Smooth muscle cell (in vitro differentiated cells): ENCODE data around the gene ERC2. TPM values are rescaled to one million over a fixed set of nuclear protein-coding genes. Genes with fewer than 3 reads are reported as not detected.

Source experiments
- DNase-seq: peaks from one replicate; lab custom pipeline; 2025; ENCODE audit not compliant: unreplicated experiment; lab: John Stamatoyannopoulos, UW
- H2AFZ ChIP-seq: fragments of 200-600 bp; sonication (generic); 2 replicates; pipeline ENCODE4 v1.6.0; 2016; ENCODE audit warnings: antibody characterized with exemption, low read depth, mild to moderate bottlenecking
- H3F3A ChIP-seq: fragments of 200-600 bp; sonication (generic); 2 replicates; pipeline ENCODE4 v1.6.0; 2017; ENCODE audit warnings: antibody characterized with exemption, low read depth
- H3K27ac ChIP-seq: fragments of 200-600 bp; sonication (generic); 2 replicates; pipeline ENCODE4 v1.5.1; 2016; ENCODE audit warnings: low read depth, mild to moderate bottlenecking
- H3K27me3 ChIP-seq: fragments of 200-600 bp; sonication (generic); 2 replicates; pipeline ENCODE4 v1.6.1; 2016; ENCODE audit warnings: low read depth, mild to moderate bottlenecking
- H3K36me3 ChIP-seq: fragments of 200-600 bp; sonication (generic); 2 replicates; pipeline ENCODE4 v1.5.1; 2016; ENCODE audit warnings: low read depth
- H3K4me1 ChIP-seq: fragments of 200-600 bp; sonication (generic); 2 replicates; pipeline ENCODE4 v1.5.1; 2016; ENCODE audit warnings: low read depth
- H3K4me2 ChIP-seq: fragments of 200-600 bp; sonication (generic); 2 replicates; pipeline ENCODE4 v1.6.0; 2016; ENCODE audit warnings: mild to moderate bottlenecking
- H3K4me3 ChIP-seq: fragments of 200-600 bp; sonication (generic); 2 replicates; pipeline ENCODE4 v1.5.1; 2016; ENCODE audit warnings: mild to moderate bottlenecking
- H3K79me2 ChIP-seq: fragments of 200-600 bp; sonication (generic); 2 replicates; pipeline ENCODE4 v1.6.0; 2016; ENCODE audit warnings: low read depth, mild to moderate bottlenecking
- H3K9ac ChIP-seq: fragments of 200-600 bp; sonication (generic); 2 replicates; pipeline ENCODE4 v1.6.0; 2016; ENCODE audit warnings: low read depth
- H3K9me3 ChIP-seq: fragments of 200-600 bp; sonication (generic); replicated peaks from 2 replicates; pipeline ENCODE4 v1.5.1; 2016; ENCODE audit warnings: low read depth
- H4K20me1 ChIP-seq: fragments of 200-600 bp; sonication (generic); 2 replicates; pipeline ENCODE4 v1.6.0; 2016; ENCODE audit warnings: low read depth
- CTCF ChIP-seq: fragments of 200-600 bp; sonication (generic); IDR thresholded peaks from 2 replicates; pipeline ENCODE4 v1.5.1; 2017; ENCODE audit warnings: borderline replicate concordance, mild to moderate bottlenecking, antibody characterized with exemption; ENCODE audit not compliant: insufficient read depth, poor library complexity, severe bottlenecking
- WGBS: methylation state at CpG from one replicate; pipeline ENCODE4 v1.1.7; 2016; ENCODE audit warnings: low lambda C conversion rate; 5-methylcytosine and 5-hydroxymethylcytosine counted together
- polyA plus RNA-seq: library from polyadenylated mRNA; unstranded; fragments of >200 nt; fragmentation: Nextera tagmentation; extraction: Ambion mirVana; gene quantifications from 2 replicates; pipeline ENCODE4 v1.2.1, GENCODE V29; 2016
- total RNA-seq: library from RNA; depleted of rRNA; stranded (reverse); fragments of >200 nt; gene quantifications from 2 replicates; pipeline ENCODE4 v1.2.3, GENCODE V29; 2014

The ERC2 gene
- total and polyA plus RNA-seq, 2 experiments from 2014 or later: 1.1 TPM; not detected in 1

GRCh38 chr3:55615039-55615693, 853.1 kb downstream of the ERC2 start:
- no peaks in the 10 kb centered on the region for H4K20me1 ChIP-seq
- H3K27ac ChIP-seq: peak overlapping the region; percentile 26
- no peaks in the 10 kb centered on the region for H3K27me3 ChIP-seq
- H3K4me1 ChIP-seq: peaks cover 23% of the 10 kb centered on the region
- peak overlapping the region; percentile 11 for H2AFZ ChIP-seq
- no peak for DNase-seq
- 34% methylated on average over 4 of the region's 4 CpGs for WGBS
- no peaks in the 10 kb centered on the region for H3K36me3 ChIP-seq
- H3K9ac ChIP-seq: no peak overlapping the region
- TF ChIP-seq CTCF: no peak
- H3K4me2 ChIP-seq: peak overlapping the region; percentile 17
- H3K9me3 ChIP-seq: no peaks in the 10 kb centered on the region
- H3K4me3 ChIP-seq: no peak overlapping the region
- H3K79me2 ChIP-seq: no peaks in the 10 kb centered on the region
- H3F3A ChIP-seq: peaks cover 20% of the 10 kb centered on the region

- no peak overlapping the region for H3K9ac ChIP-seq
- no peaks in the 10 kb centered on the region for H3K27me3 ChIP-seq
- no peaks in the 10 kb centered on the region for H3K36me3 ChIP-seq
- no peaks in the 10 kb centered on the region for H4K20me1 ChIP-seq
- no peak overlapping the region for H3K4me3 ChIP-seq
- WGBS: 83% methylated on average over 1 of the region's 1 CpG
- H3K79me2 ChIP-seq: no peaks in the 10 kb centered on the region
- peaks cover 24% of the 10 kb centered on the region for H3K4me1 ChIP-seq
- no peak overlapping the region for H3K27ac ChIP-seq
- H3K4me2 ChIP-seq: no peak overlapping the region
- H2AFZ ChIP-seq: no peak overlapping the region
- H3F3A ChIP-seq: peaks cover 8% of the 10 kb centered on the region
- no peaks in the 10 kb centered on the region for H3K9me3 ChIP-seq
- no peak for TF ChIP-seq CTCF
- no peak for DNase-seq
Observed at GRCh38 chr3:55611121-55611520, 857.1 kb downstream of the ERC2 start.

GRCh38 chr3:55609230-55609827, 858.9 kb downstream of the ERC2 start:
- 87% methylated on average over 10 of the region's 10 CpGs for WGBS
- no peaks in the 10 kb centered on the region for H3K27me3 ChIP-seq

More at GRCh38 chr3:55609230-55609827, 858.9 kb downstream of the ERC2 start:
- H3K79me2 ChIP-seq: no peaks in the 10 kb centered on the region
- peaks cover 9% of the 10 kb centered on the region for H3K4me1 ChIP-seq
- no peaks in the 10 kb centered on the region for H3K36me3 ChIP-seq
- DNase-seq: no peak
- H3K9me3 ChIP-seq: no peaks in the 10 kb centered on the region
- H3F3A ChIP-seq: no peaks in the 10 kb centered on the region
- H3K4me3 ChIP-seq: no peak overlapping the region
- H3K27ac ChIP-seq: no peak overlapping the region
- no peak overlapping the region for H3K4me2 ChIP-seq
- H3K9ac ChIP-seq: no peak overlapping the region
- TF ChIP-seq CTCF: peak; percentile 6
- H4K20me1 ChIP-seq: no peaks in the 10 kb centered on the region
- H2AFZ ChIP-seq: no peak overlapping the region
